Tracheal epithelial cell (primary cell): ENCODE results near the gene CYP2C19. TPM values are rescaled to one million over a fixed set of nuclear protein-coding genes. Genes with fewer than 3 reads are reported as not detected.

Source experiments
- total RNA-seq: library from RNA; depleted of rRNA; stranded (reverse); fragments of >200 nt; gene quantifications from 2 replicates; pipeline ENCODE4 v1.2.1, GENCODE V29; 2014

Gene CYP2C19
- total RNA-seq, result 0.21 TPM in 1 of 2 replicates, not detected in the other

DNA sequence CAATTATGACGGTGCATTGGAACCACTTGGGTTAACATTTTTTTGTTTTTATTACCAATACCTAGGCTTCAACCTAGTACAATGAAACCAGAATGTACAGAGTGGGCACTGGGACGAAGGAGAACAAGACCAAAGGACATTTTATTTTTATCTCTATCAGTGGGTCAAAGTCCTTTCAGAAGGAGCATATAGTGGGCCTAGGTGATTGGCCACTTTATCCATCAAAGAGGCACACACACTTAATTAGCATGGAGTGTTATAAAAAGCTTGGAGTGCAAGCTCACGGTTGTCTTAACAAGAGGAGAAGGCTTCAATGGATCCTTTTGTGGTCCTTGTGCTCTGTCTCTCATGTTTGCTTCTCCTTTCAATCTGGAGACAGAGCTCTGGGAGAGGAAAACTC, at the start of gene CYP2C19:
TSS of gene CYP2C19 (plus strand) at position 289 of the 400 bp plus-strand sequence. CDS start at position 314, 25 bp downstream.

Other genes starting within 250 kb of the CYP2C19 start
- gene HELLS, start 216.9 kb upstream of the CYP2C19 start, total RNA-seq, result 6.6 and 8.0 TPM in 2 replicates
- gene CYP2C18, start 79.0 kb upstream of the CYP2C19 start, total RNA-seq, result 0.24 and 1.1 TPM in 2 replicates
- gene CYP2C9, start 176.0 kb downstream of the CYP2C19 start, total RNA-seq, result not detected in 2 replicates